ENCODE results near the gene ATXN1. TPM values are rescaled to one million over a fixed set of nuclear protein-coding genes. Genes with fewer than 3 reads are reported as not detected.
"Not testable (repeated sequence)": the region's sequence is repeated elsewhere in the genome, so short reads cannot be mapped to it uniquely, and the experiment has no call there.

Gene ATXN1
- polyA plus RNA-seq, 3 donors, result 17.7 to 21.1 (median 20.5) TPM

DNA sequence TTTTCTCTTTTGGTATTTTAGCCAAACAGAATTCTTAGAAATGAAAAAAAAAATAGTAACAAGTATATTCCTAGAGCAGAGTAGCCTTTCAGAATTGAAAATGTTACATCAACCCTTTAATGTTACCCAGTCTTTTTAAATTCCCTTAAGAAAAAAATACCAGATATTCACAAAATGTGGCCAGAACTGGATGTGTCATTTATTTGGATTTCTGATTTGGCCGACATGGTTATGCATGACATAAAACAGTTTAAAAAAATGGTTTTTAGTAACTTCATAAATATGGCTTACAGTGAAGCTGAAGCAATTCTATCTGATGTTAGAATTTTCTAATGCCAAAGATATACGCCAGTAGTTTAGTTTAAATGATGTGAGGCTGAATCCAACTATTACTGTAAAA is 112.0 kb downstream of the ATXN1 start:
- DNase-seq, result no peak

DNA sequence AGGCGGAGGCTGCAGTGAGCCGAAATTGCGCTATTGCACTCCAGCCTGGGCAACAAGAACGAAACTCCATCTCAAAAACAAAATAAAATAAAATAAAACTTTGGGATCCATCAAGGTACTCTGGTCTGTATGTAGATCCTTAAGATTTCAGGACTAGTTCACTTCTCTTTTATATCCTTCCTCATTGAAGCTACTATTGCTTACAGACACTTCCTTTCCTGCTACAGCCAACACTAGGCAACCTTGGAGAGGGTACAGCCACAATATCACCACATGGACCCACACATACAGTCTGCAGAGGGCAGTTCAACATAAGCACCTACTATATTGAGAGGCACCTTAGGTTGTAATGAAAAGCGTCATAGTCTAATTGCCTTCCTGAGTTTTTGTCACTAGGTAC is 113.3 kb downstream of the ATXN1 start:
- no peak for DNase-seq

- DNase-seq, result no peak
Observed at GRCh38 chr6:16647422-16647821, 113.8 kb downstream of the ATXN1 start.

DNA sequence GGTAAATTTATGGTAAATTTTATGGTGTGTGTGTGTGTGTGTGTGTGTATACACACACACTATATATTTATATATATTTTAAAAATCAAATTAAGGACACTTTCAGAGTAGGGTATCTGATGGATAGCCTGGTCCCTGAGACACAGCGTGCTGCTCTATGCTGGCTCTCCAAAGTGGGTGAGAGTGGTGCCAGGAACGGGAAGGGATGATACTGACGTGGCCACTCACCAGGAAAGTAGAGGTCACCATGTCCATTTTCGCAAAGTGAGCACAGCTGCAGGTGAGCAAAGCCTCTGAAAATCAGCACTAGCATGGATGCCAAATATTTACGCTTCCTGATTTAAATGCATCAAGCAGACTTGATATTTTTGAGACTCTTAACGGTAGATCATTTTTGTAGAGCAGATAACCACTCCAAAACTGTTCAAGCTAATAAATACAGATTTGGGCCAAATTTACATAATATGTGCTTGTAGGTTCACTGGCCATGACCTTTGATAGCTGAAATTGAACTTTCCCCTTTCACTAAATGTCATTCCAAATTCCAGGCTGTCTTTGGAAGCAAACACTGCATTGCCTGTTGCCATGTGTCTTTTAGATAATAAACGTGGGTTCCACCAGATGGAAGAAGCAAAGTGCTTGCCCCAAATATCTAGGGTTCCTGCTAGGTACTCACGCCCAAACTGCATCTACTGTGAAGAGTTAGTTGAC is 116.6 kb downstream of the ATXN1 start:
- DNase-seq, result no peak

- no peak for DNase-seq
Observed at GRCh38 chr6:16639684-16640480, 121.4 kb downstream of the ATXN1 start.

DNA sequence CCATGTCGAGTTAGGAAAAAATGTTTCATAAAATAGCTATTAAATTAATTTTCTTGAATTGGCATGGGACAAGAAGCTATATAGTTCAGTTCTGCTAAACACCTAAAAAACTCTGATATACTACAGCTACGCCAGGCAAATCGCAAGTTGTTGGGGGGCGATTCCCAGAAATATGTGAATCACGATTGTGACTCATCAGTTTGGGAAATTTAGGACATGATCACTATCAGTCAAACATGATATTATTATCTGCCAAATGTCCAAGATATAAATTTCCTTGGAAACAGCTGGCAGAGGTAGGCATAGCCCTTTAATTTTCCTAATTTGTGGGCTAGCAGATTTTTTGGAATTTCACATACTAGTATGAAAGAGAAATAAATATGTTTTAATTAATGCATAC is 123.6 kb downstream of the ATXN1 start:
- DNase-seq, result no peak

GRCh38 chr6:16635810-16636602 is 125.3 kb downstream of the ATXN1 start:
- no peak for DNase-seq

DNA sequence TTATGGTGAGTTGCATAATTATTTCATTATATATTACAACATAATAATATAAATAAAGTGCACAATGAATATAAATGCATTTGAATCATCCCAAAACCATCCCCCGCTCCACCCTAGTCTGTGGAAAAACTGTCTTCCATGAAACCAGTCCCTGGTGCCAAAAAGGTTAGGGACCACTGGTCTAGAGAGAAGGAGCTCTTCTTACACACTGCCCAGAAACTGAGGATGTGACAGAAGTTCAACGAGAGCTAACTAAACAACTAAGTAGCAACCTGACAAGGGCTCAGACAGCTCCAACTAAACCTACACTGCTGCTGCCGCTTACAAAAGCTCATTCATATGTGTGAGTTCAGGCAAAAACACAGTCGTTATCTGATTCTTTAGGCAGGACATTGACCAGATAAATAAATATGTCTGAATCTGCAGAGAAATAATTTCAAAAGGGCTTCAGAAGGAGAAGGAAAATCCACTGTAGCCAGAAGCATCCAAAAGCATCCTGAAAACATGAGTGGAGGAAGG is 125.9 kb downstream of the ATXN1 start:
- DNase-seq, result no peak

DNA sequence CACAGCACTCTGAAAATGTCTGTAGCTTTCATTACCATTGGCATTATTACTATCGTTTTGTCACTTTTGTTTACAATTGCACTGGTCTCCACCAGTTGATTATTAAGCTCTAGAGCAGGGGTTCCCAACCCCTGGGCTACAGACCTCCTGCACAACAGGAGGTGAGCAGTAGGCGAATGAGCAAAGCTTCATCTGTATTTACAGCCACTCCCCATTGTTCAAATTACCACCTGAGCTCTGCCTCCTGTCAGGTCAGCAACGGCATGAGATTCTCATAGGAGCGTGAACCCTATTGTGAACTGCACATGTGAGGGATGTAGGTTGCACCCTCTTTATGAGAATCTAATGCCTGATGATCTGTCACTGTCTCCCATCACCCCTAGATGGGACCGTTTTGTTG is 126.4 kb downstream of the ATXN1 start:
- no peak for DNase-seq

GRCh38 chr6:16633961-16634360 is 127.3 kb downstream of the ATXN1 start:
- no peak for DNase-seq

DNA sequence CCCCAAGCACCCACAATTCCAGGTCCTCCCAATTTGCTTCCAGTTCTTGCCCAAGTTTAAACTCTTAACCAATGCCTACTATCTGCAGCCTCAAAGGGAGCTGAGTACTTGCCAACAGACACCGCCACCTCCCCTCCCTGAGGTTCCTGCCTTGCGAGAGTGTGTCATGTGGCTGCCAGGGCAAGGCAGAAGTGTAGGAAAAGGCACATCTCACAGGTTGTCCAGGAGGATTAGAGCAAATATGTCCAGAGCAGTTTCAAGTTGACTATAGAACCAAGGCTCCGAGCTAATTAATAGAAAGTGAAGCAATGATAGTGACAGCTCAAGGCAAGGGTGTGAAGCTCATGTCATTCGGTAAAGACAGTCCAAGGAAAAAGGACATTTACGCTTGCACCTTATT is 127.8 kb downstream of the ATXN1 start:
- no peak for DNase-seq

GRCh38 chr6:16632101-16632500 is 129.2 kb downstream of the ATXN1 start:
- no peak for DNase-seq

- DNase-seq, result no peak
Observed at GRCh38 chr6:16630026-16630643, 131.1 kb downstream of the ATXN1 start.

DNA sequence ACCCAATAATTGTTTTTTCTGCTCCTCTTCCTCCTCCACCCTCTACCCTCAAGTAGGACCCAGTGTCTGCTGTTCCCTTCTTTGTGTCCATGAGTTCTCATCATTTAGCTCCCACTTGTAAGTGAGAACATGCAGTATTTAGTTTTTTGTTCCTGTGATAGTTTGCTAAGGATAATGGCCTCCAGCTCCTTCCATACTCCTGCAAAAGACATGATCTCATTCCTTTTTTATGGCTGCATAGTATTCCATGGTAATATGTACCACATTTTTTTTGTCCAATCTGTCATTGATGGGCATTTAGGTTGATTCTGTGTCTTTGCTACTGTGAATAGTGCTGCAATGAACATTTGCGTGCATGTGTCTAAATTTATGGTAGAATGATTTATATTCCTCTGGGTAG is 132.7 kb downstream of the ATXN1 start:
- DNase-seq, result not testable (repeated sequence)

DNA sequence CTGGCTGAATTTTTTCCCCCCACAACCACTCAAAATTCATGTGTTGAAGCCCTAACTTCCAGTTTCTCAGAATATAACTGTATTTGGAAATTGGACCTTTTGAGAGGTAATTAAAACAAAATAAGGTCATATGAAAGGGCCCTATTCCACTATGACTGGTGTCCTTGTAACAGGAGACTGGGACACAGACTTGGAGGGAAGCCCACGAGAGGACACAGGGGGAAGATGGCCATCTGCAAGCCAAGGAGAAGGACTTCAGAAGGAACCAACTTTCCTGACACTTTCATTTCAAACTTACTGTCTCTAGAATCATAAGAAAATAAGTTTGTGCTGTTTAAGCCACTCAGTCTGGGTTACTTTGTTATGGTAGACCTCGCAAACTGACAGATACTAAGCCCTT is 134.6 kb downstream of the ATXN1 start:
- no peak for DNase-seq

DNA sequence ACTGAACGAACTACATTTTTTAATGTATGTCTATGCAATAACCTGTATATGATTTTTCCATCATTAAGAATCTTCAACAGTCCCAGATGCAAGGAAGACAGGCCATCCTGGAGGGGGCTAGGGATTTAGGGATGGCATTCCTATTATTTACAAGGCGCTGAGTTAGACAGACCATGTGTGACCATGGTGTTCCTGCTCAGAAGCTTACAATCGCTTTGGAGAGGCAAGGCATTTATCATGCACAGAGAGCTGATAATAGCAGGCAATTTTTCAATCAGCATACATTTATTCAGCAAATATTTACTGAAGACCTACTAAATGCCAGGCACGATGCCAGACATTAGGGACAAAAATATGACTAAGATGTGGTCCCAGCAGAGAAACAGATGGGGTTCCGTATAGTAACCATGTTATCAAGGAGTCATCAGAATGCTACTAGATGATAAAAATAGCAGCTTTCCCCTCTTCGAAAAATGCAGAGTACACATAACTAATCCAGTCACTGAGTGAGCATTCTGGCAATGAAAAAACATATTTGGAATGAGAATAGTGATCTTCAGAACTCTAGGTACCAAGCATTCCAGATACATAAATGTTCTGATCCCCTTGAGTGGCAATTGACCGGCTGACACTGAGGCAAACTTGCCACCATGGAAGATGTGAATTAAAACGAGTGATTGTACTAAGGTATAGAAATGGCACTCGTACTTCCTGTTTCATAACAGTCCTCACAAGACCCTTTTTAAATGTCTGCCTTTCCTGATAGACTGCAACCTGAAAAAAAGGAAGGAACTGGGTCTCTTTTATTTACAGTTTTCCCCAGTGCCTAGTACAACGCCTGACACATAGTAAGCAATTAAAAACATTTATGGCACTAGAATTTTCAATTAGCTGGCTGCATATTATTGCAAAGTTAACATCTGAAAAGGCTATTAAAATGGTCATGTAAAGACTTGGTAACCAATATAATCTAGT is 135.7 kb downstream of the ATXN1 start:
- DNase-seq, result no peak

DNA sequence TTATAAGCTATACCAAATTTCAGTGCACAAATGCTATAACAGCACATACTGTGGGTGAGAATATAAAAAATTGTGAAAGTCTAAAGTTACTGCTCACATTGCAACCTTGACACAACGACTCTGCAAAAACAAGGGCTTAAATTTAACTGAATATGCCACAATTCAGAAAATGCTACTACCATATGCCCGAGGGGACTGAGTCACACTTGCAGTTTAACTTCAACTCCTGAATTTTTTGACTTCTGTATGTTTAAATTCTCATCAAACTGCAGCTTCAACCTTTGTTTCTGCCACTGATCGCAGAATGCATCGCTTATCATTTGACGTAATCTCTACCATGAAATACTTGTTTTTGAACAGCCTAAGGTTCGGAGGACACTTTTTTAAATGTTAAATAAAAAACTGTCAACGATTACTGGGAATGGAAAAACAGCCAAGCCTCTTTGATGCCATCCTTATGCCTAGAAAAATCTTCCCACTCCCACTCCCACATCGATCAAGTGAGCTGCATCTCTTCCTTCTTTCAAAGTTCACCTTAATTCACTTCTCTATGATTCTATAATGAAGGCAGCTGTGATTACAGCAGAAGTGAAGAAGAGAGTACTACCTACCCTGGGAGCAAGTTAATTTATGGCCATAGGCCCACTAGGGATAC is 136.5 kb downstream of the ATXN1 start:
- DNase-seq, result no peak

DNA sequence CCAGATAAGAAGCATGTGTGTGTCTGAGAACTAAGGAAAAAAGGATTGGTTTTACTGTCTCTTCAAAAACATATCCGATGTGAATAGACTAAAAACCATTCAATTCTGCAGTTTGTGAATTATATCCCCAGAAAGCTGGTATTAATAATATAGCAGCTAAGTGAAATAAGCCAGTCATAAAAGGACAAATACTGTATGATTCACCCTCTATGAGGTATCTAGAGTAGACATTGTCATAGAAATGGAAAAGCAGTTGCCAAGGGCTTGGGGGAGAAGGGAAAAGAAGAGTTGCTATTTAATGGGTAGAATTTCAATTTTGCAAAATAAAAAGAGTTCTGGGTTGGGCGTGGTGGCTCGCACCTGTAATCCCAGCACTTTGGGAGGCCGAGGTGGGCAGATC is 137.5 kb downstream of the ATXN1 start:
- no peak for DNase-seq

- DNase-seq, result no peak
Observed at GRCh38 chr6:16623029-16623653, 138.1 kb downstream of the ATXN1 start.

DNA sequence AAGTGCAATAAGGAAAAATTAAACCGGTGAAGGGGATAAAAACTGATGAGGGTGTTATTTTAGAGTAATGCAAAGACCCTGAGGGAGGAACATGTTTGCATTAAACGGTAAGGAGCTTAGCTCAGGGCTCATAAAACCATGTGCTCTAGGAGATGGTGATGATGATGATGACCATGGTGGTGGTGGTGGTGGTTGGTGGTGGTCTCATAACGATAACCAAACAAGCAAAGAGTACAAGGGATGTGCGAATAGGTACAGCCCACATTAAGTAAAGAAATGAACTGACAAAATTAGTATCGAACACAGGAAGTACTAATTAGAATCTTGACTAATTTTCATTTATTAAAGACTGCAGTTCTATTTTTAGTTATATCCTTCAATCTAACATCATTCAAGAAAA is 139.1 kb downstream of the ATXN1 start:
- no peak for DNase-seq
